Inflammatory macrophage treated with lipopolysaccharide for 4 hours (primary cell): ENCODE data around the gene NQO1.
"Not testable (repeated sequence)": the region's sequence is repeated elsewhere in the genome, so short reads cannot be mapped to it uniquely, and the experiment has no call there.

ENCODE experiments used
- DNase-seq: peaks from one replicate; pipeline ENCODE4 v3.0.0-alpha.2; 2020

Gene NQO1

DNA sequence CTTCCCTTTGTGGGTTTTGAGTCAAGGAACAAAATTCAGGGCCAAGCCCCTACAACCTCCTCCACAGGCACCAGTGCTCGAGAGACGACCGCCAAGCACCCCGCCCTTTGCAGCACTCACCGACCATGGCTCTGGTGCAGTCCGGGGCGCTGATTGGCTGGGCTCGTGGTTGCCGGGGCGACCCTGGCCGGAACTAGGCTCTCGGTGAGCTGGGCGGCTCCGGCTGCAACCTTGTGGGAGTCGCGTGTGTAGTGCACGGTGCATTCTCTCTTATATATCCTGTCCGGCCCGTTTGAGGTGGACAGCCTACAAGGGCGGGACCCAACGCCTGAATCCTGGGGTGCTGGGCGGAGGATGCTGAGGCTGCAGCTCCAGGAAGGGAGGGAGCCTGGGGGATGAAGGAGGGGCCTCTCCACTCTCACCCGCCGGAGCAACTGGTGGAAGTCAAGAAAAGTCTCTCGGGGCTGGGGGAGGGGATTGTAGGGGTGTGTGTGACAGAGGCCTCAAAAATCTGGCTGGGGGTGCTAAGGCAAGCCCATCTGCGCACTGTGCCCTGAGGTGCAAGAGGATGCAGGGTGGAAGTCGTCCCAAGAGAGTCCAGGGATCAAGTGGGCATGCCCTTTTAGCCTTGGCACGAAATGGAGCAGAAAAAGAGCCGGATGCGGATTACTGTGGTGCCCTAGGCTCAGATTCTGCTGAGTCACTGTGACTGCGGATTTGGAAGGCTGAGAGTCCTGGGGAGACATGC is at the start of gene NQO1:
NQO1 (minus strand) TSS at position 248 of the 748 bp plus-strand sequence; CDS start at position 127, 121 bp downstream.
- peak; percentile 88 for DNase-seq

DNA sequence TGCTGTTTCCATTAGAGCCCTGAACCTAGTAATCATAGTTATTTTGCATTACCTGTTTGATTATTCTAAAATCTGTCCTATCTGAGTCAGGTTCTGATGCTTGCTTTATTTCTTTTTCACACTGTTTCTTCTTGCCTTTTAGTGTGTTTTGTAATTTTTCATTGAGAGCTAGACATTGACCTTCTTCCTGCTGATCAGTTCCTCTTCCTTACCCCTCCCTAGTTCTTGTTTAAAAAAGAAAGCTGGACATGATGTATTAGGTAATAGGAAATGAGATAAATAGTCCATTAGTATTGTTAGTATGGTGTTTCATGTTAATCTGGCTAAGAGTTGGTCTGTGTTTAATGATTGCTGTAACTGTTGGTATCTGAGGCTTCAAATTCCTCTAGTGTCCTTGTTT is 49.2 kb upstream of the NQO1 start:
- peak; percentile 79 for DNase-seq

DNA sequence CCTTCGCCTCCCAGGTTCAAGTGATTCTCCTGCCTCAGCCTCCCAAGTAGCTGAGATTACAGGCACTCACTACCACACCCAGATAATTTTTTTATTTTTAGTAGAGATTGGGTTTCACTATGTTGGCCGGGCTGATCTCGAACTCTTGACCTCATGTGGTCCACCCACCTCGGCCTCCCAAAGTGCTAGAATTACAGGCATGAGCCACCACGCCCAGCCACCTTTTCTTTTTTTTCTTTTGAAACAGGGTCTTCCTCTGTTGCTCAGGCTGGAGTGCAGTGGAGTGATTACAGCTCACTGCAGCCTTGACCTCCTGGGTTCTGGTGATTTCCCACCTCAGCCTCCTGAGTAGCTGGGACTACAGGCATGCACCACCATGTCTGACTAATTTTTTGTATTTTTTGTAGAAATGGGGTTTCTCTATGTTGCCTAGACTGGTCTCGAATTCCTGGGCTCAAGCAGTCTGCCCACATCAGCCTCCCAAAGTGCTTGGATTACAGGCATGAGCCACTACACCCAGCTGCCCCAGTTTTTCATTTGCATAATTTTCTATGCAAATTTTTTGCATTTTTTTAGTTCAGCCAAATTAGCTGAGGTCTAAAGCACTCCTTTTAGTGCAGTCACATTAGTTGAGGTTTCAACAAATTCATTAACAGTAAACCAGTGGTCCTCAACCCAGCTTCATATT is 47.0 kb upstream of the NQO1 start:
- DNase-seq: no peak

DNA sequence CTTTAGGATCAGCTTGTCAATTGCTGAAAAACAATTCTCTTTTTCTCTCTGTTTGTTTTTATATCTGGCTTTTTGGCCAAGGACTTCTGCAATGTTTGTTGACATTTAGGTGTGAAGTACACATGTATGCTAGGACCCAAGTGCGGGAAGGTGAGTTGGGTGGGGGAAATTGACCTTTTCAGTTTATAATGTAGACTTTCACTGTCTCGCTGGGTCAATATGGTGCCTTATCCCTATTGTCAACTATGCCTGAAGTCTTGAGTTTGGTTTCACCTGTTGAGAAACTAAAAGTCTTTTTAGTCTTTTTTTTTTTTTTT is 45.2 kb upstream of the NQO1 start:
- no peak for DNase-seq

DNA sequence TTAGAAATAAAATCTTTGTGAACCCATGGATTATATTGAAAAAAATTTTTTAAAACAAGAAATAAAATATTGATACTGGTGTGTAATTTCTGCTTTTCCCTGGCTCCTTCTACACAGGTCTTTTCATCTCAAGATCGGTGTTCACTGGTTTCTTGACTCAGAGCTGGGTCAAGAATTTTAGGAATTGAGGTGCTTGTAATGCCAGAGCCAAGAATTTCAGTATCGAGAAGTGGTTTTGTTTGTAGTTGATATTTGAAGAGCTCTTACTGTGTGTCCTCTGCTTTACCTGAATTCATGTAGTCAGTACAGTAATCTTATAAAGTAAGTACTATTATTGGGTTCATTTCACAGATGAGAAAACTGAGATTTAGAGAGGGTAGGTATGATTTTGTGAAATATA is 43.0 kb upstream of the NQO1 start:
- DNase-seq: no peak

DNA sequence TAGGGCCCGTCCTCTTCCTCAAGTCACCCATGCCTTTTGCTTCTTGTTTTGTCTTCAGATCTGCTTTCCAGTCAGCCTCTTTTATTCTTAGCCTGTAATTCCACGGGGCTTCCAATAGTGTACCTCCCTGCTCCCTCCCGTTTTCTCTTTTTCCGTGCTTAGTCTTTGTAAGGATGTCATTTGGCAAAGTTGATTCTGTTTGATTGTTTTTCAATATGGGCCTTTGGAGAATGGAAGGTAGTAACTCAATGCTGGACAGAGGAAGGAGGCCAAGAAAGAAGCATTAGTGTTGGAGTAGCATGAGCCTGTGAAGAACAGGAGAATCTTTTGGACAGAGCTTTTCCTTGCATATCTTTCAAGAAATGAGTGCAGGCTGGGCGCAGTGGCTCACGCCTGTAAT is 42.3 kb upstream of the NQO1 start:
- DNase-seq: no peak

DNA sequence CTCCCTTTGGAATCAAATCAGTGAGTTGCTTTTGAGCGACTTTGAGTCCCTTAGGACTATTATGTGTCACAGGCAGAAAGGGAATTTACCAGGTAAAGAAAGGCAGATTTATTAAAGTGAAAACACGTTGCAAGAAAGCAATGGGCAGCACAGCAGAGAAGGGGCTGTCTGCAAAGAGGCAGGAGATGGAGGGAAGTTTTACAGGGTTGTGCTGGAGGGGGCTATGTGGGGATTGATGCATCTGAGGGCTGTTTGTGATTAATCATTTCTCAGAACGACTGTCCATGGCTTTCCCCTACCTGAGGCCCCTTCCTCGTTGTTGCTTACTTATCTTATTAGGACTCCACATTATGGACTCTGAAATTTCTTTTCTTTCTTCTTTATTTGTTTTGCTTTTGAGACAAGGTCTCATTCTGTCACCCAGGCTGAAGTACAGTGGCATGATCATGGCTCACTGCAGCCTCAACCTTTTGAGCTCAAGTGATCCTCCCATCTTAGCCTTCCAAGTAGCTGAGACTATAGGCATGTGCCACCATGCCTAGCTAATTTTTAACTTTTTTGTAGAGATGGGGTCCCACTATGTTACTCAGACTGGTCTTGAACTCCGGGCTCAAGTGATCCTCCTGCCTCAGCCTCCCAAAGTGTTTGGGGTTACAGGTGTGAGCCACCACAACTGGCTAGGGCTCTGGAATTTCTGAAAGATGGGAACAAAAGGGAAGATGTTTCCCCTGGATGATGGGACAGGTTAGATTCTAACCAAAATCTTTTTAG is 41.3 kb upstream of the NQO1 start:
- no peak for DNase-seq

DNA sequence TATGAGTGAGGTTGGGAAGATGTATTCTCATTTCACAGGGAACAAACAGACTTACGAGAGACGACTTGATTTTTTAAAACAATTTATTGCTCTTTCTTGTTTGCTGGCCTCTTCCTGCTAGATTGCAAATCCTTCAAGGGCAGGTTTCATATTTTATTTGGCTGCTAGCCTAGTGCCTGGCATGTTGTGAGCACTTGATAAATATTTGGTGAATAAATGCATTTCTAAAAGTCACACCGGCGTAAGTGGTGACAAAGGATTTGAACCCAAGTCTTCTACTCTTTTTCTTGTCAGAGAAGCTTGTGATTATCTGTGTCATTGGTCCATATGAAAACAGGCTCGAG is 37.2 kb upstream of the NQO1 start:
- DNase-seq: no peak

DNA sequence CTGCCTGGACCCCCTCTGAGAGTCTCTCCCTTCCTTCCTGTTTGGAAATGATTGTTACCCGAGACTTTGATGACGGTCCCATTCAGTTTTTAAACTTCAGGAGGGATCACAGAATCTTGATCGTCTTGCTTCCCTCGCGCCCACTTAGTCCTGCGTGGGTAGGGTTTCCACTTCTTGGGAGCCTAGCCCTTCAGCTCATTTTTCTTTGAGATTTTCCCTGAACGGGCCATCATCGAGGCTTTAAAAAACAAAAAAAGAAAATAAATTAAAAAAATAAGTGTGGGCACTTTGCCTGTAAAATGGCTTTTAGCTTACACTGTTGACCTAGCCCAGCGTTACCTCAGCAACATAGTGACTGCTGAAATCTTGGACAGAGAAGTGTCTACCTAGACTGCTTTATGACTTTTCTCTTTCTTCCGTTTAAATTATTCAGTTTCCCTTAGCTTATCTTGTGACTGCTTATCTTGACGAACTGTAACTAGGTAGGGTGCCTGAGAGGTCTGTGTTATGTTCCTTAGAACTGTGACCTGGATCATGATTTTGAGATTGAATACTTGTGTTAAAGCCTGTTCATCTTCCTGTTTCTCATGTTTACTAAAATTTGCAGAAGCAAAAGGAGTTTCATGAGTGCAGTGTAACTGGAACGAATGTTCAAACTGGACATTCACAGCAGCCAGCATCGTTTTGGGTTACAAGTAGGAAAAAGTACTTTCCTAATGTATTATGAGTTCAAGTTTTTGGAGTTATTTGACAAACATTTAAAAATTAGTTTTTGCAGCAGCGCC is 36.6 kb upstream of the NQO1 start:
- peak; percentile 56 for DNase-seq

DNA sequence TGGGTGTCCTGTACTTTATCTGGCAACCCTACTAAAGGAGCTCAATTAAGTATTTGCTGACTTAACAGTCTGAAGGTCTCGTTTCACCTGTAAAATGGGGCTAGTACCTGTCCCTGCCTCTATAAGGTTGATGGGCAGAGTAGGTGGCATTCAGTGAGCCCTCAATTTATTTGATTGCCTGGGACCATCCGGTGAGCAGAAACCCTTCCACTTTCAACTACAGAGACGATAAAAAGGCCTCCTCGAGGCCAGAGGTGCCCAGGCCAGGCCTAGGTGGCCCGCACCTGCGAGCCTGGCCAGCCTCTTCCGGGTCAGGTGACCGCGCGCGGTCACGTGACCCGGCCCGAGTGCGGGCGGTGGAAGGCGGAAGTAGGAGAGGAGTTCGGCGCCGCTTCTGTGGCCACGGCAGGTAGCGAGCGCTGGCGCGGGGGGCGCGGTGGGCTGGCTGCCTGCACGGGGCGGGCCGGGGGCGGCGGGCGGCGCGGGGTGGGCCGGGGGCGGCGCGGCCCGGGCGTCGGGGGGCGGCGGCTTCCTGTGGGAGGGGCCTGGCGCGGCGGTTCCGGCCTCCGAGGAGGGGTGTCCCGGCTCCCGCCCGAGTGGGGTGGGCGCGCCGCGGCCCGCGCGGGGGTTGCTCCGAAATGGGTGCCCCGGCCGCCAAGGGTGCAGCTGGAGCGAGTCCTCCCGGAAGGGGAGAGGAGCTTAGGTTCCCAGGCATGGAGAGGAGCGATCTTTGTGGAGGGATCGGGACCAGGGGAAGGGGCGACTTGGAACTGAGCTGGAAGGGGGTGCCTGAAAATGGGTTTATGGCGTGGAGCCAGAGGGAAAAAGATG is 35.8 kb upstream of the NQO1 start, which contains the start of gene WWP2:
WWP2 (plus strand) TSS at position 350 of the 831 bp plus-strand sequence. CDS start 24,679 bp downstream, outside the sequence.
- peak; percentile 79 for DNase-seq

DNA sequence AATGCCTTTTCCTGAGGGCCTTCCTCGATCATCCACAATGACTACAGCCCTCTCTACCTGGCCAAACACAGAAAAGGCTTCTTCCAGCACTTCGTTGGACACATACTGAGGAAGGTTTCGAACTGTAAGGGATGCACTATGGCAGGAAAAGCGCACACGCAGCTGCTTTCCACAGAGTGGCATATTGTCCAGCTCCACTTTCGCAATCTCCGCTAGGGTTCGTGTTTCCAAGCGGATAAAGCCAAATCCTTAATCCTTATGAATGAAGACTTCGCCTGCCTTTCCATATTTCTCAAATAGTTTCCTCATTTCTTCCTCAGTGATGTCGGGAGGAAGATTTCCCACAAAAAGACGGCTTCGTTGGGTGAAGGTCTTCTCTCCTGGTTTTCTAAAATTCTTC is 31.0 kb upstream of the NQO1 start:
- DNase-seq: not testable (repeated sequence)

DNA sequence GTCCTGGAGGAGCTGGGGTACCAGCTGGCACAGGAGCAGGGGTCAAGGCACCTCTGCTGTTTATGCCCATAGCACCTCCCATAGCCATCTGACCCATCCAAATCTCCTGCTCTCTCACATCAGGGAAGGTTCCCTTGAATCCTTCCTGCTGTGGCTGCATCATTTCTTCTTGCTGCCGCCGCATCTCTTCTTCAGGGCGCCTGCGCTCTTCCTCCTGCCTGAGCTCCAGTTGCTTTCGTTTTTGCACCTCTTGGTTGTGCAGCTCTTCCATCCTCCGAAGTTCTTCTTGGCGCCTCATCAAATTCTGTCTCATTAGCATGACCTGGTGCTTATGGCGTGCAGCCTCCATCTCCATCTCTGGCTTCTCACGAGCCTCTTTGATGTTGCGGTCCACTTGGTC is 30.3 kb upstream of the NQO1 start:
- no peak for DNase-seq

DNA sequence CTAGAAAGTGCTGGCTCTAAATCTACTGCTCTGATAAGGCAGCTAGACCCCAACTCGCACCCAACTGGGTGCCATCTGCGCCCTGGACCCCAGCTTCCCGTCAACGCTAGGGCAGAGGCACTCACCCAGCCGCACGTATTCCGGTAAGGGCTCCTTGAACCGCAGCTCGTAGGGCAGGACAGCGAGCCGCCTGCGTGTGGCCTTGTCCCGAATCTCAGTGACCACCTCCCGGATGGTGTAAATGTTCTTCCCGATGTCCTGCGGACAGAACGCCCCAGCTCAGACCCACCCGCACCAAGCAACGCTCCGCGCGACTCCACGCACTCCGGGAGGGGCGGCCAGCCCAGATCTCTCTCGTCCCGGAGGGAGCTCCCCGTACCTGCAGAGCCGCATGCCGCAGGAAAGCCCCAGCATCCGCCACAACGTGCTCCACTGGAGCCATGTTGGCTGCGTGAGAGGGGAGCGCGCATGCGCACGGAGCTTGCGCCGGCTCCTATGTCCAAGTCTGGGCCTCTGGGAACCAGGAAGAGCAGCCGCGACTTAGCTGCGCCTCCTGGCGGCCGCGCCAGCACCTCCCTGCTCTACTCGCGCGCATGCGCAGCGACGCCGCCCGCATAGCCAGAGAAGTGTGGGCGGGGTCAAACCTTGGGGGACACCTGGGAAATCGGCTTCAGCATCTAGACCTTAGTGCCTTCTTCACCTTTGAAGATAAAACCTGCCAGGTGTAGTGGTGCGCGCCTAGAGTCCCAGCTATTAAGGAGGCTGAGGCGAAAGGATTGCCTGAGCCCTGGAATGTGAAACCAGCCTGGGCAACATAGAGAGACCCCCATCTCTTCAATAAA is 28.3 kb upstream of the NQO1 start, which contains the start of gene NOB1:
NOB1 (minus strand) TSS at position 458 of the 842 bp plus-strand sequence; CDS start at position 442, 16 bp downstream.
- peak; percentile 98 for DNase-seq

DNA sequence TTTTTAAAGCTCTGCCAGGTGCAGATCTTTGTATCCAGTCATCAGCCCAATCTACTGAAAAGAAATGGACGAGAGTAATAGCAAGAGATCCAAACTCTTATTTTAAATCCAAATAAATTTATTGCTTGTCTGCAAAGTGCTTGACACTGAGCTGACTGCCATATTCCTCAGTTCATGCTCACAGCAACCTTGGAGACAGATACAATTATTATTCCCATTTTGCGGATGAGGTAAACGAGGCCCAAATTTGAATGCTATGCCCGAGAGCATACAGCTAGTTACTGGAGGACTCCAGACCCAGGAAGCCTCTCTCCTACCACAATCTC is 27.7 kb upstream of the NQO1 start:
- DNase-seq: no peak

DNA sequence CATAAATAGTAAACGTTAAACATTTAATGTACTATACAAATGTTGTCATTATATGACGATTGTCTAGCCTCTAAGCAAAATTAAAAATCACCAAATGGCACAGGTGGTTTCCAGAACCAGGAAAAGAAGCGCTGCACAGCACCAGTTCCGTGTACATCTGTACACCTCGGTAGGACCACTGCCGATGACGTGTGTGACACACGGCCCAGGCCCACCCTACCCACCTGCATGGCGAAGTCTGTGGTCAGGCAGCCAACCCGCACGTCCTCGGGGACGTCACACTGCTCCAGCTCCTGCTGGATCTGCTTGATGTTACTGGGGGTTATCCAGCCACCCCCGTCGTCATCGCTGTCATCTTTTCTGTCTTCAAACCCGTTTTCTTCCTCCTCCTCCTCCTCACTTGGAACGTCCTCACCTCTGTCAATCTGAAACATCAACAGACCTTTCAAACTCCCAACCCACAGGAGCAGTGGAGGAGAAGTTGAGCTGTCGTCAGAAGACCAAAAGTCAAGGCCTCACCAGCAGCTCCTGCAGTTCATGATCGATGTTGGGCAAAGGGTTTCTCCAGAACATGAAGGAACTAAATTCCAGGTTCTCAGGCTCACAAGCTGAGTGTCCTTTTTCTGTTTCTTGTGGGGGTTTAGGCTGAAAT is 22.5 kb upstream of the NQO1 start:
- no peak for DNase-seq

DNA sequence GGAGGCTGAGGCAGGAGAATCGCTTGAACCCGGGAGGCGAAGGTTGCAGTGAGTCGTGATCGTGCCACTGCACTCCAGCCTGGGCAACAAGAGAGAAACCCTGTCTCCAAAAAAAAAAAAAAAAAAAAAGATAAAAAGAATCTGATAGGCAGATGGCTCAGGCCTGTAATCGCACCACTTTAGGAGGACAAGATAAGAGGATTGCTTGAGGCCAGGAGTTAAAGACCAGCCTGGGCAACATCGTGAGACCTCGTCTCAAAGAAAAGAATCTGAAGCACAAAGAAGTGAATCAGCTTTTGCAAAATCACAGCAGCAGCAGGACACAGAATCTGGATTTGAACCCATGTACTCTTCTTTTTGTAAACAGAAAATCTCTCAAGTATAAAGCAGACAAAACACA is 20.8 kb upstream of the NQO1 start:
- no peak for DNase-seq

DNA sequence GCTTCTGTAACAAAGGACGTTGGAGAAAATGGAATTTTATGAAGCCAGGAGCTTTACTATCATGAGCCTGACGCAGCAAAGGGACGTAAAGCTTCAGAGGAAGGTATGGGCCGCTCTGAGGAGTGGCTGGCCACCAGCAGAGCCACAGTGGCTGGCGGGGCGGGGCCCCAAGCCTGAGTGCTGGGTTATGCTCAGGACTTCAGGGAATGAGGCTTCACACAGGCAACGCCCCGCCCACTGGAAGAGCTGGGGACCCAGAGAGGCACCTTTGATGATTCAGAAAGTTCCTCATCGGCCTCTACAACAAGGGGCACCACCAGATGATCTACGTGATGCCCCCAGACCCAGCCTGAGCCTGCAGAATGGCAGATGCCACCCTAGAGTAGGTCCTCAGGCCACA is 19.6 kb upstream of the NQO1 start:
- DNase-seq: no peak

DNA sequence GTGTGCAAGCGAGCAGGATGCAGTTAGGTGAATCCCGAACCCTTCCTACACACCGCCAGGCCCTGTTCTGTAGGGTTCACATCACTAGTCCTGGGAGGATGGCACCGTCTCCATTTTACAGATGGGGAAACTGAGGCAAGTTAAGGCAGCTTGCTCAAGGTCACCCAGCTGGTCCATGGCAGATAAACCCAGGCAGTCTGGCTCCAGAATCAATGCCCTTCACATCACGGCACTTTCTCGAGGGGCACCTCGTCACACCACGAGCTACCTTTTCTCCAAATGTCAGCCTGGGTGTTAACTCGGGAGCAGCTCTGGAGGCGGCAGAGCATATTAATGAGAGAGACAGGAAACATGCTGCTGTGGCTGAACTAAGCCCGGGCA is 18.9 kb upstream of the NQO1 start:
- DNase-seq: no peak

DNA sequence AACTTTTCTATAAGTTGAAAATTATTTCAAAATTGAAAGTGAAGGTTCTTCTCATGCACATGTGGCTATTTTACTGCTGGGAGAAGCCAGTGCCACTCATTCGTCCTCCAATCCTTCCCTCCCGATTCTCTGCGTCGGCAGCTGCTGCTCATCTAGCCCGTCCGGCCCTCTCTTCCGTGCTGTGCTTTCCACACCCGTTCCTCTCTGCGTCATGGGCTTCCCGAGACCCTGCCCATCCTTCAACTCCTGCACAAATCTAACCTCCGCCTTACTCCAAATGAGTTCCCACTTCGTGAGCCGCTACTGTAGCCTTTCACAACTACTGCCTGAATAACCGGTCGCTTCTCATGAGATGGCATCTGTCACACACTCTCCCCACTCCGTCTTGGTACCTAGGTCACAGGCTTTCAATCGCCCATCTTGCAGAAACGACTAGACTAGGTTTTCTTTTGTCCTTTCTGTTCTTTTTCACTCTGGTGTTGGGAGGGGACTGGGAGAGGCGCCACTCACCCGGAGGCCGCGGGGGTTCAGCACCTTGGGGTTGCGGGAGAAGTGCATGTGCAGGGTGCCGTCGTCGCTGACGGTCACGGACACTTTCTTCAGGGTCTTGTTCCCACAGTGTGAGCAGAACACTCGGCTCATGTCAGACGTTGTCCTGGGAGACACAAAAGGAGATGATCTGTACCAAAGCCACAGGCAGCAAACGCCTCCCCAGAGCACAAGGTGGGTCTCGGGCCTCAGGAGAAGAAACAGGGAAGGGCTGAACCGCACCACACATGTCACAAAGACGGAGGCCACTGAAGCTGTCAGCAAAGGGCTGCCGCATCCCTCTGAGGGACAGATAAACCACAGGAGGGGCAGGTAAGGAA is 18.2 kb upstream of the NQO1 start:
- no peak for DNase-seq
